ENCODE results near the gene CATSPERB. TPM values are rescaled to one million over a fixed set of nuclear protein-coding genes. Genes with fewer than 3 reads are reported as not detected.
"Not testable (repeated sequence)": the region's sequence is repeated elsewhere in the genome, so short reads cannot be mapped to it uniquely, and the experiment has no call there.

CATSPERB gene
- total RNA-seq, 1 donor from 2014 or later: 0.99 TPM

- DNase-seq (ENCODE audit: low spot score): no peak
- no peak overlapping the region for H3K27ac Mint-ChIP-seq (ENCODE audit: unreplicated experiment)
- peaks cover 6% of the 10 kb centered on the region for H3K9me3 Mint-ChIP-seq (ENCODE audit: low read depth)
- TF ChIP-seq CTCF (IDR thresholded peaks at IDR 0.05): no peak
- no peaks in the 10 kb centered on the region for H3K27me3 Mint-ChIP-seq (ENCODE audit: low read depth)
- no peaks in the 10 kb centered on the region for H3K36me3 Mint-ChIP-seq (ENCODE audit: low read depth)
- H3K4me1 Mint-ChIP-seq (ENCODE audit: low read depth): no peaks in the 10 kb centered on the region
- no peak overlapping the region for H3K4me3 Mint-ChIP-seq (ENCODE audit: unreplicated experiment)
Observed at GRCh38 chr14:91674911-91675310, 57.0 kb downstream of the CATSPERB start.

GRCh38 chr14:91669867-91670266 lies 62.0 kb downstream of the CATSPERB start:
- no peak for TF ChIP-seq CTCF (IDR thresholded peaks at IDR 0.05)
- DNase-seq (ENCODE audit: low spot score): no peak
- peaks cover 2% of the 10 kb centered on the region for H3K36me3 Mint-ChIP-seq (ENCODE audit: low read depth)
- H3K4me3 Mint-ChIP-seq (ENCODE audit: unreplicated experiment): no peak overlapping the region
- H3K27ac Mint-ChIP-seq (ENCODE audit: unreplicated experiment): no peak overlapping the region
- H3K9me3 Mint-ChIP-seq (ENCODE audit: low read depth): peaks cover 3% of the 10 kb centered on the region
- H3K27me3 Mint-ChIP-seq (ENCODE audit: low read depth): no peaks in the 10 kb centered on the region
- no peaks in the 10 kb centered on the region for H3K4me1 Mint-ChIP-seq (ENCODE audit: low read depth)

- H3K9me3 Mint-ChIP-seq (ENCODE audit: low read depth); H3K36me3 Mint-ChIP-seq (ENCODE audit: low read depth); H3K4me3 Mint-ChIP-seq (ENCODE audit: unreplicated experiment); H3K4me1 Mint-ChIP-seq (ENCODE audit: low read depth); H3K27ac Mint-ChIP-seq (ENCODE audit: unreplicated experiment); H3K27me3 Mint-ChIP-seq (ENCODE audit: low read depth); DNase-seq (ENCODE audit: low spot score): not testable (repeated sequence)
Observed at GRCh38 chr14:91667101-91667500, 64.8 kb downstream of the CATSPERB start.

- peaks cover 12% of the 10 kb centered on the region for H3K27me3 Mint-ChIP-seq (ENCODE audit: low read depth)
- H3K4me1 Mint-ChIP-seq (ENCODE audit: low read depth): no peaks in the 10 kb centered on the region
- TF ChIP-seq CTCF (IDR thresholded peaks at IDR 0.05): no peak
- H3K36me3 Mint-ChIP-seq (ENCODE audit: low read depth): peaks cover 2% of the 10 kb centered on the region
- peaks cover 19% of the 10 kb centered on the region for H3K9me3 Mint-ChIP-seq (ENCODE audit: low read depth)
- DNase-seq (ENCODE audit: low spot score): no peak
- H3K4me3 Mint-ChIP-seq (ENCODE audit: unreplicated experiment): no peak overlapping the region
- no peak overlapping the region for H3K27ac Mint-ChIP-seq (ENCODE audit: unreplicated experiment)
Observed at GRCh38 chr14:91660790-91661189, 71.1 kb downstream of the CATSPERB start.

GRCh38 chr14:91654836-91655235 lies 77.0 kb downstream of the CATSPERB start:
- Mint-ChIP-seq H3K27ac (ENCODE audit: unreplicated experiment) (no peak overlapping the region), H3K4me3 (ENCODE audit: unreplicated experiment) (no peak overlapping the region), H3K27me3 (ENCODE audit: low read depth) (peaks cover 27% of the 10 kb centered on the region), H3K4me1 (ENCODE audit: low read depth) (no peaks in the 10 kb centered on the region), H3K36me3 (ENCODE audit: low read depth) (peaks cover 5% of the 10 kb centered on the region), H3K9me3 (ENCODE audit: low read depth) (peaks cover 23% of the 10 kb centered on the region)
- no peak for TF ChIP-seq CTCF (IDR thresholded peaks at IDR 0.05)
- DNase-seq (ENCODE audit: low spot score): no peak

- TF ChIP-seq CTCF (IDR thresholded peaks at IDR 0.05): no peak
- Mint-ChIP-seq H3K27me3 (ENCODE audit: low read depth) (peaks cover 27% of the 10 kb centered on the region), H3K27ac (ENCODE audit: unreplicated experiment) (no peak overlapping the region), H3K9me3 (ENCODE audit: low read depth) (peaks cover 23% of the 10 kb centered on the region), H3K4me1 (ENCODE audit: low read depth) (no peaks in the 10 kb centered on the region), H3K4me3 (ENCODE audit: unreplicated experiment) (no peak overlapping the region), H3K36me3 (ENCODE audit: low read depth) (peaks cover 5% of the 10 kb centered on the region)
- DNase-seq (ENCODE audit: low spot score): no peak
Observed at GRCh38 chr14:91653451-91653850, 78.4 kb downstream of the CATSPERB start.
